Testis (tissue), 2 donors: ENCODE results near the gene PRM3.

Experiments used
- POLR2A ChIP-seq: fragments of 450-650 bp; IDR thresholded peaks from one replicate; pipeline ENCODE4 v1.6.1; 2017; ENCODE audit warnings: antibody characterized with exemption, mild to moderate bottlenecking, moderate library complexity
- TF ChIP-seq, protein P1 (sequence below), 3 experiments: fragments of 450-650 bp in 2 of 3; fragments of 200-600 bp in 1 of 3; sonication (generic) in 1 of 3; IDR thresholded peaks; one replicate each; pipeline ENCODE4 v1.5.1; 2016 to 2019; ENCODE audit warnings: antibody characterized with exemption in 3 of 3, mild to moderate bottlenecking in 2 of 3, moderate library complexity in 1 of 3

DNA sequence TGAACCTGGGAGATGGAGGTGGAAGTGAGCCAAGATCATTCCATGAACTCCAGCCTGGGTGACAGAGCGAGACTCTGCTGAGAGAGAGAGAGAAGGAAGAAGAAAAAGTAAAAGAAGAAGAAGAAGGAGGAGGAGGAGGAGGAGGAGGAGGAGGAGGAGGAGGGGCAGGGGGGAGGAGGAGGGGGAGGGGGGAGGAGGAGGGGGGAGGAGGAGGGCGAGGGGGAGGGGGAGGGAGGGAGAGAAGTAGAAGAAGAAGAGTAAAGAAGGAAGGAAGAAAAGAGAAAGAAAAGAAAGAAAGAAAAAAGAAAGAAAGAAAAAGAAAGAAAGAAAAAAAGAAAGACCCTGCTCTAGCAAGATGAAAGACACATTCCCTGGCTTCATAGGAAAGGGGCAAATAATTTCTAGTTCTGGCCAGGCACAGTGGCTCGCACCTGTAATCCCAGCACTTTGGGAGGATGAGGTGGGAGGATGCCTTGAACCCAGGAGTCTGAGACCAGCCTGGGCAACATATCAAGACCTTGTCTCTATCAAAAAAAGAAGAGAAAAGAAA lies 41.1 kb downstream of the PRM3 start:
- no peak for TF ChIP-seq POLR2A
- TF ChIP-seq, protein P1, sequence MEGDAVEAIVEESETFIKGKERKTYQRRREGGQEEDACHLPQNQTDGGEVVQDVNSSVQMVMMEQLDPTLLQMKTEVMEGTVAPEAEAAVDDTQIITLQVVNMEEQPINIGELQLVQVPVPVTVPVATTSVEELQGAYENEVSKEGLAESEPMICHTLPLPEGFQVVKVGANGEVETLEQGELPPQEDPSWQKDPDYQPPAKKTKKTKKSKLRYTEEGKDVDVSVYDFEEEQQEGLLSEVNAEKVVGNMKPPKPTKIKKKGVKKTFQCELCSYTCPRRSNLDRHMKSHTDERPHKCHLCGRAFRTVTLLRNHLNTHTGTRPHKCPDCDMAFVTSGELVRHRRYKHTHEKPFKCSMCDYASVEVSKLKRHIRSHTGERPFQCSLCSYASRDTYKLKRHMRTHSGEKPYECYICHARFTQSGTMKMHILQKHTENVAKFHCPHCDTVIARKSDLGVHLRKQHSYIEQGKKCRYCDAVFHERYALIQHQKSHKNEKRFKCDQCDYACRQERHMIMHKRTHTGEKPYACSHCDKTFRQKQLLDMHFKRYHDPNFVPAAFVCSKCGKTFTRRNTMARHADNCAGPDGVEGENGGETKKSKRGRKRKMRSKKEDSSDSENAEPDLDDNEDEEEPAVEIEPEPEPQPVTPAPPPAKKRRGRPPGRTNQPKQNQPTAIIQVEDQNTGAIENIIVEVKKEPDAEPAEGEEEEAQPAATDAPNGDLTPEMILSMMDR (IDR thresholded peaks at IDR 0.05), result no peak
